Measurements from ENCODE around the gene CHMP4A. TPM values are rescaled to one million over a fixed set of nuclear protein-coding genes. Genes with fewer than 3 reads are reported as not detected.
"Not testable (repeated sequence)": the region's sequence is repeated elsewhere in the genome, so short reads cannot be mapped to it uniquely, and the experiment has no call there.

CHMP4A gene
- total RNA-seq, 1 donor from 2014 or later = 27.7 TPM

DNA sequence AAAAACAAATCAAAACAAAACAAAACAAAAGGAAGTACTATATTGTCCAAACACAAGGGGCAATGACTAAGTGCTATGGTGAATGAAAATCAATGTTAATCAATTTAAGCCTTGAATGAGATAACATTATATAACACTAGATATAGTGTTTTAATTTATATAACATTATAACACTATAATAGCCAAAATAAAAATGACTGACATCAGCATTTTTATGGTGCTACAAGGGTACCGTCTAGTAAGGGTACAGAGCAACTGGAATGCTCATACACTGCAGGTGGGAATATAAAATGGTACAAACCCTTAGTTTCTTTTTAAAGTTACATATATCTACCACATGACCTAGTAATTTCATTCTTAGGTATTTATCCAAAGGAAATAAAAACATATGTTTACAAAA is 13.2 kb upstream of the CHMP4A start:
- DNase-seq (ENCODE audit: low read depth, low spot score) = no peak

DNA sequence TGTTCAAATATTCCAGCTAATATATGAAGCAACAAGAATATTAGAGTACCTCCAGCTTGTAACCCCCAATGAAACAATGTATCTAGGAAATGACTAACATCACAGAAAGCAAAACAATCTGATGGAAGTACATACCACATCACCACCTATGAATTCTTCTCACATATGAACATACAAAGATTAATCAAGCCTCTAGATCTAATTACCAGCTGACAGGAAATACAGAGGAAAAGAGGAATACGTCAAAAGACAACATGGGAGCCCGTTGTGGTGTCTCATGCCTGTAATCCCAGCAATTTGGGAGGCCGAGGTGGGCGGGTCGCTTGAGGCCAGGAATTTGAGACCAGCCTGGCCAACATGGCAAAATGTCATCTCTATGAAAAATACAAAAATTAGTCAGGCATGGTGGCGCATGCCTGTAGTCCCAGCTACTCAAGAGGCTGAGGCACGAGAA is 11.4 kb upstream of the CHMP4A start:
- peak; percentile 95 for DNase-seq (ENCODE audit: low read depth, low spot score)

DNA sequence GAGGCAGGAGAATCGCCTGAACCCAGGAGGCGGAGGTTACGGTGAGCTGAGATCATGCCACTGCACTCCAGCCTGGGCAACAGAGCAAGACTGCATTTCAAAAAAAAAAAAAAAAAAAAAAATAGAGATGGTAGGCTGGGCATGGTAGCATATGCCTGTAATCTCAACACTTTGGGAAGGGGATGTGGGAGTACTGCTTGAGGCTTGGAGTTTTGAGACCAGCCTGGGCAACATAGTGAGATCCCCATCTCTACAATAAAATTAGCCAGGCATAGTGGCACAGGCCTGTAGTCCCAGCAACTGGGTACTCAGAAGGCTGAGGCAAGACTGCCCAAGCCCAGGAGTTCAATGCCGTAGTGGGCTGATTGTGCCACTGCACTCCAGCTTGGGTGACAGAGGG is 9.7 kb upstream of the CHMP4A start:
- not testable (repeated sequence) for DNase-seq (ENCODE audit: low read depth, low spot score)

GRCh38 chr14:24219521-24219920 is 6.2 kb upstream of the CHMP4A start:
- DNase-seq (ENCODE audit: low read depth, low spot score) = no peak

DNA sequence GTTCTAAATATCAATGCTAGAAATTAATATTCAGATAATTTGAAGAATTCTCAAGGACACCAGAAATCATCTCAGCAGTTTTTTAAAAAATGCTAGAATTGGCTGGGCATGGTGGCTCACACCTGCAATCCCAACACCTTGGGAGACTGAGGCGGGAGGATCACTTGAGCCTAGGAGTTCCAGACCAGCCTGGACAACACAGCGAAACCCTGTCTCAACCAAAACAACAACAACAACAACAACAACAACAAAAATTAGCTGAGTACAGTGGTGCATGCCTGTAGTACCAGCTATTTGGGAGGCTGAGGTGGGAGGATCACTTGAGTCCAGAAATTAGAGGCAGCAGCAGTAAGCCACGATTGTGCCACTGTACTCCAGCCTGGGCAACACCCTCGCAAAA is 5.8 kb upstream of the CHMP4A start:
- no peak for DNase-seq (ENCODE audit: low read depth, low spot score)

- not testable (repeated sequence) for DNase-seq (ENCODE audit: low read depth, low spot score)
These were observed 3.6 kb upstream of the CHMP4A start for GRCh38 chr14:24216876-24217275.

- no peak for DNase-seq (ENCODE audit: low read depth, low spot score)
These were observed 3.0 kb upstream of the CHMP4A start for GRCh38 chr14:24216345-24216699.

GRCh38 chr14:24215495-24216344 is 2.4 kb upstream of the CHMP4A start, which contains the start of gene MDP1:
Gene MDP1 (minus strand): TSS chr14:24216066. CDS start chr14:24215955, 111 bp downstream.
- peak; percentile 74 for DNase-seq (ENCODE audit: low read depth, low spot score)

- no peak for DNase-seq (ENCODE audit: low read depth, low spot score)
These were observed 776 bp upstream of the CHMP4A start for GRCh38 chr14:24213866-24214662.

DNA sequence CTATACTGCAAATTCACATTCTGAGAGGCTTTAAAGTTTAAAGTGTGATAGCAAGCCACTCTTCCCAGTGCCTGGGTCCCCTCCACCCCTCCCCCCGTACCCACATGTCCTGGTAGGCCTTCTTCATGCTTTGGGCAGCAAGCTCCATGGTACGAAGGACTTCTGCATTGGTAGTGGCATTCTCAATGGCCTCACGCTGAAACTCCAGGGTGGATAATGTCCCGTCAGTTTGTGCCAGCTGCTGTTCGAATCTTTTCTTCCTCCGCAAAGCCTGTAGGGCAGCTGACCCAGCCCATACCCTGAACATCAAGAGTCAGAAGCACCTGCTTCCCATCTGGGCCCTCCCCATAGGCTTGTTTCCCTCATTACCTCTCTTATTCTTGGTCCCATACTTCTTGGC is 2.0 kb downstream of the CHMP4A start:
- no peak for DNase-seq (ENCODE audit: low read depth, low spot score)

GRCh38 chr14:24207625-24208024 is 5.7 kb downstream of the CHMP4A start:
- DNase-seq (ENCODE audit: low read depth, low spot score) = no peak

DNA sequence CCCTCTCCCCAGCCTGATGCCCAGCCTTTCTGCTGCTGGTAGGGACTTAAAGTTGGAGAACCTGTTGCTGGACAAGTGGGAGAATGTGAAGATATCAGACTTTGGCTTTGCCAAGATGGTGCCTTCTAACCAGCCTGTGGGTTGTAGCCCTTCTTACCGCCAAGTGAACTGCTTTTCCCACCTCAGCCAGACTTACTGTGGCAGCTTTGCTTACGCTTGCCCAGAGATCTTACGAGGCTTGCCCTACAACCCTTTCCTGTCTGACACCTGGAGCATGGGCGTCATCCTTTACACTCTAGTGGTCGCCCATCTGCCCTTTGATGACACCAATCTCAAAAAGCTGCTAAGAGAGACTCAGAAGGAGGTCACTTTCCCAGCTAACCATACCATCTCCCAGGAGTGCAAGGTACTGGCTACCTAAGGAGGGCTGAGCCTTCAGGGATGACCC is 6.2 kb downstream of the CHMP4A start:
- DNase-seq (ENCODE audit: low read depth, low spot score) = no peak

- no peak for DNase-seq (ENCODE audit: low read depth, low spot score)
These were observed 6.8 kb downstream of the CHMP4A start for GRCh38 chr14:24206260-24207103.

- DNase-seq (ENCODE audit: low read depth, low spot score) = no peak
These were observed 8.8 kb downstream of the CHMP4A start for GRCh38 chr14:24204163-24205146.

DNA sequence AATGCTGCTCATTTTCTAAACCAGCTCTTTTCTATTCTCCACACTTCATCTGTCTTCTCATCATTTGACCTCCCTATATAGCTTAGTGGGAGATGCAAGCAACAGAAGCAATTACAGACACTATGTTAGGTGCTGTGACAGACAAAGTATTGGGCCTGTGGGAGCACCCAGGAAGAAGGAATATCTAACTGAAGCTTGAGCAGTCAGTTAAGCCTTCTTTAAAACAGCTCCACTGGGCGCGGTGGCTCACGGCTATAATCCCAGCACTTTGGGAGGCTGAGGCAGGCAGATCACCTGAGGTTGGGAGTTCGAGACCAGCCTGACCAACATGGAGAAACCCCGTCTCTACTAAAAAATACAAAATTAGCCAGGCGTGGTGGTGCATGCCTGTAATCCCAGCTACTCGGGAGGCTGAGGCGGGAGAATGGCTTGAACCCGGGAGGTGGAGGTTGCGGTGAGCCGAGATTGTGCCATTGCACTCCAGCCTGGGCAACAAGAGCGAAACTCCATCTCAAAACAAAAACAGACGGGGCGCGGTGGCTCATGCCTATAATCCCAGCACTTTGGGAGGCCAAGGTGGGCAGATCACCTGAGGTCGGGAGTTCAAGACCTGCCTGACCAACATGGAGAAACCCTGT is 9.9 kb downstream of the CHMP4A start:
- not testable (repeated sequence) for DNase-seq (ENCODE audit: low read depth, low spot score)

- not testable (repeated sequence) for DNase-seq (ENCODE audit: low read depth, low spot score)
These were observed 10.8 kb downstream of the CHMP4A start for GRCh38 chr14:24202538-24202937.

DNA sequence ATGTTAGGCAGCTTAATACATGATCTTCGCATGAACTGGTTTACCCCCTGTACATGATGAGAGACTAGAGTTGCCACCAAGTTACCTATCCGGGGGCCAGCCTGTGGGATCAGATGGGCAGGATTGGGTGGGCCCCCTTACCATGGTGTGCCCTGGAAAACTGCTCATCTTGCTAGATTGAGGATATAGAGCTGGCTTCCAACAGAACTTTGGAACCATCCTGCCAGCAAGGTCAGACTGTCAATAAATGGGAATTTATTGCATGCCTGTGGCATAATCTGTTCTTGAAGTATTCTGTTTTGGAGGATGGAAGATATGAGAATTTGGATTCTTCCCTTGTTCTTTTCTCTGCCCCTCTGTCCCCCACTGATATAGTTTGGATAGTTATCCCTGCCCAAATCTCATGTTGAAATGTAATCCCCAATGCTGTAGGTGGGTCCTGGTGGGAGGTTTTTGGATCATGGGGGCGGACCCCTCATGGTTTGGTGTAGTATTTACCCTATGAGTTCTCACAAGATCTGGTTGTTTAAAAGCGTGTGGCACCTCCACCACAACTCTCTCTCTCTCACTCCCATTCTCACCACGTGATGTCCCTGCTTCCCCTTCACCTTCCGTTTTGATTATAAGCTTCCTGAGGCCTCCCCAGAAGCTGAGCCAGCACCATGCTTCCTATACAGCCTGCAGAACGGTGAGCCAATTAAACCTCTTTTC is 14.3 kb downstream of the CHMP4A start:
- DNase-seq (ENCODE audit: low read depth, low spot score) = no peak

- DNase-seq (ENCODE audit: low read depth, low spot score) = no peak
These were observed 16.2 kb downstream of the CHMP4A start for GRCh38 chr14:24197056-24197450.

Data from pulmonary artery endothelial cell (primary cell).